Fibroblast of skin of left quadriceps (primary cell): ENCODE results near the gene NFIB.

Source experiments
- DNase-seq, 2 experiments: peaks; one replicate each; pipeline ENCODE4 v3.0.0-alpha.2; 2013; ENCODE audit warnings: low read depth in 2 of 2

Gene NFIB

DNA sequence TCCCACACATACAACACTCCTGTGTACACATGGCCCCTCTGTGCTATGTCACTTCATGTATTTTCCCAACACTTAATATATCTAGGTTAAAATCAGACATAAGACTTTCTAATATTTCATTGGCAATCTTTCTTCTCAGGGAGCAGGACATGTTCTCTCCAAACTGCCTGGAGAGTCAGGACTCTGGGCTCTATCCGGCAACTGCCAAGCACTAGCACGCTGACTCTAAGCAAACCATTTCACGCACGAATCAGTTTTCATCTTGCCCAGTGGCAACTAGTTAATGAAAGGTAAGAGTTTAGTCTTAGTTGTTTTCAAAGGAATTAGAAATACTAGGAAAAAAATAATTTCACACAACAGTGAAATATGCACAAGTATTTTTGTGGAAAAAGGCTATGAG is 124.8 kb downstream of the NFIB start:
- no peak for DNase-seq

DNA sequence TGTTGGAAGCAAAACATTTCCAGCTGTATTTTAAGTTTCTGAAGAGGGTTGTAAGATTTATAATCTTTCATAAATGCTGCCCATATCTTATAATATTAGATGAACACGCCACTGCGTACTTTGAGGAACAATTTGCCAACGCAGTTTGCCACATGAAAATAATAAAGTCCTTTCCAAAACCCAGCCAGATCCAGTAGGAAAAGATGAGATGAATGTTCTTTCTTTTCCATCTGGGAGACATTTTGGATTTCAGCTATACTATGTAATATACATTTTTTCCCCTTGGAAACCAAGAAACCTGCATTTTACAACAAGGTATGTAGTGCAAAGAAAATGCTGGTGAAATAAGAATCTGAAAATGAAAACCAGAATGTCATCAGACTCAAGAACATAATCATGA is 125.4 kb downstream of the NFIB start:
- DNase-seq, result no peak

GRCh38 chr9:14188011-14188410 is 125.9 kb downstream of the NFIB start:
- DNase-seq, result no peak

DNA sequence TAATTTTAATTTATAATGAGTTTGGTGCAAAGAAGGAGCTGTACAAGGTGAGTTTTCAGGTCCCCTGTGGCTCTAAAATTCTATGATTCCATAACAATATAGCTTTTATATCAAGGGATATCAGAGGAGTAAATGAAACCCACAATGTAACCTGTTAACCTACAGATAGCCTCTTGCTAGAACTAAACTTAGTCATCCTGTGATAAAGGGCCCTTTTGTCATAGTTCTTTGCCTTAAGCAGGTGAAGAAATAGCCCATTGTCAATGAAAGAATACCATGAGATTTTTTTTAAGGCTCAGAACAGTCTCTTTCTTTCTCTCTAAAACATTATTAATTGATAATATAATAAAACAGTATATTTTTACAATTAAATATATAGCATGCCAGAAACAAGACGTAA is 127.8 kb downstream of the NFIB start:
- DNase-seq, result no peak

DNA sequence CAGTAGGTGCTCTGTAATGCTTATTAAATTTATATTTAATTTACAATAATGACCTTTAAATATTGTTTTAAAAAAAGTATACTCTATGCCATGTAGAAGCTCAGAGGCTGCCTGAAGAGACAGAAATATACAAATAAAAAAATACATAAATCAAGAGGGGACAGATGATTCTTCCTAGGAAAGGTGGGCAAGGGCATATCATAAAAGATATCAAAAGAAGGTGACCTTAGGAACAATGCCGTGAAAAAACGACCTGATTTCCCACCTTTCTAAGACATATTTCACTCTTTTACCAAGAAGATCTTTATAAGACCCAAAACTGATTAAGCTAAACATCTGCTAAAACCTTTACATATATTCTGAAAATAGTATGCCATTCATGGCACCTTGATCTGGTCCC is 128.9 kb downstream of the NFIB start:
- no peak for DNase-seq

- no peak for DNase-seq
These were observed 130.9 kb downstream of the NFIB start for GRCh38 chr9:14183001-14183400.

- no peak for DNase-seq
These were observed 132.9 kb downstream of the NFIB start for GRCh38 chr9:14180960-14181537.

DNA sequence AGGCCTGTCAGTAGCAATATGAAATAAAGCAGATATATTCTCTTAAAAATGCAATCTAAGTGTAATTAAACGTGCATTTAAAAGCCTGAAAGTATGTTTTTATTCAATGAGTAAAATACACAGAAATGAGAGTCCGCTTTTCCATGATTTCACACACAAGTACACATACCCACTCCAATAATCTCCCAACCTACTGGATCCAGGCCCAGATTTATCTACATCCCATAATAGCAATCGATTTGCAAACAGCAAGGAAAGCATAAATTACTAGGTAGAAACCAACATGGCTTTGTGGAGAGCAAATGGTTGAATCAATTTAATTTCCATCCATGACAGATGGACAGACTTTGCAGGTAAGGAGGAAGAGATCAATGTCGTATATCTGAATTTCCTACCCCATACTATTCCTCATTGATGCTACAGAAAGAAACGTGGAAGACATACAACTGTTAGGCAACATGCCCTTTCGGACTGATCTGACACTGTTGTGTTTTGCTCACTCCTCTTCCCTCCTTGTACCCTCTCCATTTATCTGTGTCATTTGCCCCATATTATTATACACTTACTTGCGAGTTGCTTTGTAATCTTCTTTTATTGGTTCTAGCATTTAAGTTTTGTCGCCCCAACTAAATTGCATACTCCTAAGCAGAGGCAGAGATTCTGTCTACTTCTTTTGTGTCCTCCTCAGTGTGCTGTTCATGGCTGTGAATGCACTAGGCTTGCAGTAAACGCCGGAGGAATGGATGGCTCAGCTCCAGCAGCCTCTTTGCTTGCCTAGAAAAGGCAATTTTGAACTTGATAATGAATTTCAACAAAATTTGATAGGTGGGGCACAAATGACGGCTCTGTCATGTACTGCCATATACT is 133.6 kb downstream of the NFIB start:
- DNase-seq, result no peak

GRCh38 chr9:14179449-14179848 is 134.5 kb downstream of the NFIB start:
- no peak for DNase-seq

GRCh38 chr9:14175778-14176177 is 138.2 kb downstream of the NFIB start:
- DNase-seq, result no peak

GRCh38 chr9:14173713-14174112 is 140.2 kb downstream of the NFIB start:
- no peak for DNase-seq

DNA sequence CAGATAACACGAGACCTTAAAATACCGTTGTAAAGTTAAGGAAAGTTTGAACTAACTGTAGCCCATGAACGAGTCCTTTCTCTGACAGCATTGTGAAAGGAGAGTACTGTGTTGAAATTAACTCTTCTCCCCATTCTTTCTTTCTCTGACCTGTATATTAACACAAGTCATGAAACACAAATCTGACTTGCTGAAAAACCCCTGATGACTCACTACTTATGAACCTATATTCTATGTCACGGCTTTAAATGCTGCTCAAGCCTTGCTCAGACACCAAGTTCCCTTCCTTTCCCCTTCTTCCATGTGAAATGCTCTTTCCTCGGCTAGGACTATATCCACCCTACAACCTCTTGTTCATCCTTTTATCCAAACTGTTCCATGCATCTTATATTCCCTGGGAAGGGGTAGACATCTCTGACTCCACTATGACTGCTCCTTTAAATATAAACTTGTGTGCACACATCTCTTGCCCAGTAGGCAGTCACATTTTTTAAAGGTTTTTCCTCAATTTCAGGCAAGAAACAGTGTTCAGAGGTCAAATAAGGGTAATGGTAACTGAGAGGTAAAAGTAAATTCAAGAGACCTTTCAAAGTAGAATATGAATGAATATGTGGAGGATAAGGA is 142.9 kb downstream of the NFIB start:
- DNase-seq, result peak; percentile 54

- no peak for DNase-seq
These were observed 143.5 kb downstream of the NFIB start for GRCh38 chr9:14170392-14170931.

GRCh38 chr9:14168381-14168780 is 145.6 kb downstream of the NFIB start:
- no peak for DNase-seq

DNA sequence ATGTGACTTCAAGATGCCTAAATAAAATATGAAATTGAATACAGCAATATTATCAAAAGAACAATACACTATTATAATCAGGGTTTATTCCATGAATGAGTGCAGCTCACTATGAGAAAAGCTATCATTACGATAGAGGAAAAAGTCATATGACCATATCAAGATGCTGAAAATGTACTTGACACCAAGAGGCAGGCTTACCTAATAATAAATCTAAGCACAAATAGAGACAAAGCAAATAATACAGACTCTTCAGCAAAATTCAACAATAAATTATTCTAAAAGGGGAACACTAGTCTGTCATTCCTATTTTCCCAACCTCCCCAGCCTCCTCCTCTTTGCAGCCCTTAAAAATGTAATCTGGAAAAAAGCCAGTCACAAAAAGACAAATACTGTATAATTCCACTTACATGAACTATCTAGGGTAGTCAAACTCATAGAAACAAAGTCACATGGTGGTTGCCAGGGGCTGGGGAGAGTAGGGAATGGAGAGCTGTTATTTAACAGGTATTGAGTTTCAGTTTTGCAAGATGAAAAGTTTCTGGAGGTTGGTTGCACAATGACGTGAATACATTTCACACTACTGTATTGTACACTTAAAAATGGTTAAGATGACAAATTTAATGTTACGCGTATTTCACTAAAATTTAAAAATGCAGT is 148.4 kb downstream of the NFIB start:
- no peak for DNase-seq

GRCh38 chr9:14164908-14165307 is 149.0 kb downstream of the NFIB start:
- no peak for DNase-seq

DNA sequence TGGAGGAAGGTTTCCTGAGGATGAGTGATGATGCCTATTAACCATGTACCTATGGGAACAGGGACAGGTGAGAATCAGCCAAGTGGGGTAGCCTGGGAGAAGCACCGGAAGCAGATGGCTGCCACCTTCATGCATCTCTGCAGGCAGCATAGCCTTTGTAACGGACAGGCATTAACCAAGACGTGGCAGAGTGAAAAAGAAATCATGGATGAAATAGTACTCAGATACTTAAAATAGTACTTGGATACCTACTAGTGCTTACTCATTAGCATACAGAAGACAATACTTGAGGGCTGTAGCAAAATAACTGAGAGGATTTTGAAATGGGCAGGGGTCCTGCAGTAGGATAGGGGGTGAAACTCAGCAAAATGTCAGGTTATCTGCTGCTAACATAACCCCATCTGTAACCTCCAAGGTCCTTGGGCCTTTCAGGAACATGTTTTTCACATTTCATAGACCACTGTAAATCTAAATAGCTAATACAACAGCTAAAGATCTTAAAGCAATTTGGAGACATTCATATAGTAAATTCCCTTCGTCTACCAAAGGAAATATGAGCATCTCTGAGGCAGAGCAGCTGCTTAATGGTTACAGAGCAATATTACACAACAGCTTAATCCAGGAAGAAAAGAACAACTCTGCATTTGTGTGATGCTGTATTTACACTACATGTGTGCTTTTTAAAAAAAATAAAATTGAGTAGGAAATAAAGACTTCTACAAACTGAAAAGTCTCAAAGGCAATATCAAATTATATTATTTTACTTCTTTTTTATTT is 154.3 kb downstream of the NFIB start:
- no peak for DNase-seq

DNA sequence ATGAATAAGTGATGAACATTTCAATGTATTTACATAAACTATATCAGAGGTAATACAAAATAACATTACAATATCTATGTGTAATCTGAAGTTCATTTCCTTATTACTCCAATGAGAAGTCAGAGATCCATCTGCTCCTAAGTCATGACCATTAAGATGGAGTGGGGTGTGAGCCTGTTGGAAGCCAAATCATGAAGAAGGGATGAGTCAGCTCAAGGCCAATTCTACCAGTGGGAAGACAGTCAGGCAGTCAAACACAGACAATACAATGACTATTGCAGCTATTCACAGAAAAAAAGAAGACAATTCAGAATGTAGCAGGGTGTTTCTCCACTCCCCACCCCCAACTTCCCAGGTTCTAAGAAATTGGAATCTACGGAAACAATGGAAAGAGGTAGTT is 155.0 kb downstream of the NFIB start:
- DNase-seq, result peak; percentile 11 to 24

DNA sequence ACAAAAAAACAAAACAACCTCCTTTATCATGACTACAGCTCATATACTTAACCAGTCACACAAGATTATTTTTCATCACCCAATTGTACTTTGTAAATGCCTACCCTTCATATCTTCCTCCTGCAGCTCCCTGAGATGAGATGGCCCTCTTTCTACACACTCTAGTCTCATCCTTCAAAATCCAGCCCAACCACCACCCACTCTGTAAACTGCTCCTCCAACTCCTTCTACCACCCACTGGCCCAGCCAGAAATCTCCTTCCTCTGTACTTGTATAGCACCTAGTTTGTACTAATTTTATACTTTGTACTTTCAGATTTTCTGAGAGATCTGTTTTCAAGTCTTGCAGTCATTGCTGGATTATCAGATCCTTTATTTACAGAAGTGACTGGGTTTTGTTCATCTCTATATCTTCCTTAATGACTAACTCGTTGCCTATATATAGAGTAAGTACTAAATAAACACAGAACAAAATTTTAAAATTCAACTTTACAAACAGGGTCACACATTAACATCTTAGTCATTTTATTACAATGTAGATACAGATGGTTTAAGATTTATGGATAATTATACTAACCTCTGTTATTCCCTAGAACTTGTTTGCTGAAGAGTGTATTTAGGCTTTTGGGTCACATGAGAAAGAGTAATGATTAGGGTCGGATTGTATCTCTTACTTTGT is 155.7 kb downstream of the NFIB start:
- no peak for DNase-seq

- no peak for DNase-seq
These were observed 156.8 kb downstream of the NFIB start for GRCh38 chr9:14157191-14157590.

- DNase-seq, result no peak
These were observed 157.9 kb downstream of the NFIB start for GRCh38 chr9:14156046-14156445.
